ENCODE results near the gene PDE4D. TPM values are rescaled to one million over a fixed set of nuclear protein-coding genes. Genes with fewer than 3 reads are reported as not detected.
"Not testable (repeated sequence)": the region's sequence is repeated elsewhere in the genome, so short reads cannot be mapped to it uniquely, and the experiment has no call there.

Gene PDE4D
- total and polyA plus RNA-seq, 2 donors (not counting 3 experiments of a cell fraction or from before 2014, with no cell fraction given), result 34.5 to 51.2 TPM

GRCh38 chr5:59466271-59466670 lies 427.3 kb downstream of the PDE4D start:
- dilution Hi-C loops (cut with MboI; ENCODE audit: extremely low pct_ligation_motif_present, low sequenced_read_pairs) (no loop called here), intact Hi-C loops (cut with micrococcal nuclease) (no loop called here)
- Histone ChIP-seq H2AFZ (ENCODE audit: low read depth, low read length) (no peak overlapping the region), H3K36me3 (ENCODE audit: control insufficient read depth in 2 of 2, extremely low read depth in 1 of 2, insufficient read depth in 2 of 2, low read length in 2 of 2) (no peaks in the 10 kb centered on the region), H3K27ac (ENCODE audit: insufficient read depth, low read depth, low read length) (no peak overlapping the region), H3K79me2 (ENCODE audit: control insufficient read depth, insufficient read depth, low read length) (no peaks in the 10 kb centered on the region), H4K20me1 (replicated peaks; ENCODE audit: control insufficient read depth, extremely low read depth, insufficient read depth, low read length) (no peaks in the 10 kb centered on the region), H3K9ac (replicated peaks; ENCODE audit: extremely low read depth, insufficient read depth, low read length) (no peak overlapping the region), H3K4me2 (ENCODE audit: insufficient read depth, low read length) (no peak overlapping the region), H3K4me3 (replicated peaks in 1 of 3; ENCODE audit: insufficient read depth in 1 of 3, low read depth in 1 of 3, low read length in 3 of 3) (no peak overlapping the region), H3K4me1 (ENCODE audit: control insufficient read depth, extremely low read depth, insufficient read depth, low read length) (peaks cover under 1% of the 10 kb centered on the region), H3K9me3 (replicated peaks; ENCODE audit: control insufficient read depth, insufficient read depth, low read length) (no peaks in the 10 kb centered on the region), H3K9me1 (replicated peaks; ENCODE audit: control insufficient read depth, extremely low read depth, insufficient read depth, low read length) (no peaks in the 10 kb centered on the region), H3K27me3 (ENCODE audit: control insufficient read depth in 2 of 2, insufficient read depth in 2 of 2, low read length in 2 of 2) (no peaks in the 10 kb centered on the region)
- no TSS peak for BruUV-seq (replicated peaks)
- TF ChIP-seq MYC (IDR thresholded peaks at IDR 0.05; ENCODE audit: low read depth, low read length) (no peak), EZH2 (IDR thresholded peaks at IDR 0.05; ENCODE audit: borderline replicate concordance, low read depth, low read length, severe bottlenecking) (no peak), GATA2 (IDR thresholded peaks at IDR 0.05; ENCODE audit: insufficient read depth, insufficient read length, low read depth, low read length) (no peak)
- ChIA-PET POLR2A (no interaction called here), CTCF (interaction anchor here (1.1 kb wide), 1 partner anchor 11 kb away, joined by 4 read pairs; no protein-coding TSS in a partner anchor)
- DNase-seq (ENCODE audit: low read depth, low spot score), result no peak
- FAIRE-seq, result no peak

GRCh38 chr5:59464969-59465368 lies 428.6 kb downstream of the PDE4D start:
- Histone ChIP-seq H2AFZ (ENCODE audit: low read depth, low read length) (no peak overlapping the region), H3K27ac (ENCODE audit: insufficient read depth, low read depth, low read length) (no peak overlapping the region), H4K20me1 (replicated peaks; ENCODE audit: control insufficient read depth, extremely low read depth, insufficient read depth, low read length) (no peaks in the 10 kb centered on the region), H3K79me2 (ENCODE audit: control insufficient read depth, insufficient read depth, low read length) (no peaks in the 10 kb centered on the region), H3K4me2 (ENCODE audit: insufficient read depth, low read length) (no peak overlapping the region), H3K9me3 (replicated peaks; ENCODE audit: control insufficient read depth, insufficient read depth, low read length) (no peaks in the 10 kb centered on the region), H3K27me3 (ENCODE audit: control insufficient read depth in 2 of 2, insufficient read depth in 2 of 2, low read length in 2 of 2) (no peaks in the 10 kb centered on the region), H3K4me3 (replicated peaks in 1 of 3; ENCODE audit: insufficient read depth in 1 of 3, low read depth in 1 of 3, low read length in 3 of 3) (no peak overlapping the region), H3K4me1 (ENCODE audit: control insufficient read depth, extremely low read depth, insufficient read depth, low read length) (no peaks in the 10 kb centered on the region), H3K36me3 (ENCODE audit: control insufficient read depth in 2 of 2, extremely low read depth in 1 of 2, insufficient read depth in 2 of 2, low read length in 2 of 2) (no peaks in the 10 kb centered on the region), H3K9ac (replicated peaks; ENCODE audit: extremely low read depth, insufficient read depth, low read length) (no peak overlapping the region), H3K9me1 (replicated peaks; ENCODE audit: control insufficient read depth, extremely low read depth, insufficient read depth, low read length) (no peaks in the 10 kb centered on the region)
- BruUV-seq (replicated peaks), result no TSS peak
- dilution Hi-C loops (cut with MboI; ENCODE audit: extremely low pct_ligation_motif_present, low sequenced_read_pairs), result no loop called here
- ChIA-PET POLR2A (no interaction called here), CTCF (no interaction called here)
- intact Hi-C loops (cut with micrococcal nuclease), result no loop called here
- no peak for FAIRE-seq
- DNase-seq (ENCODE audit: low read depth, low spot score), result no peak
- no peak for TF ChIP-seq MYC (IDR thresholded peaks at IDR 0.05; ENCODE audit: low read depth, low read length)
- no peak for TF ChIP-seq JUN (IDR thresholded peaks at IDR 0.05; ENCODE audit: borderline replicate concordance, insufficient read depth, insufficient read length, low read depth)
- no peak for TF ChIP-seq MAX (IDR thresholded peaks at IDR 0.05; ENCODE audit: insufficient read depth, insufficient read length)
- TF ChIP-seq POLR2A (IDR thresholded peaks at IDR 0.05; ENCODE audit: low read depth, low read length), result no peak
- no peak for TF ChIP-seq EZH2 (IDR thresholded peaks at IDR 0.05; ENCODE audit: borderline replicate concordance, low read depth, low read length, severe bottlenecking)
- no peak for TF ChIP-seq FOS (IDR thresholded peaks at IDR 0.05; ENCODE audit: borderline replicate concordance, insufficient read depth, low read length)

GRCh38 chr5:59463618-59464166 lies 429.8 kb downstream of the PDE4D start:
- POLR2A ChIA-PET; H3K4me2 ChIP-seq (ENCODE audit: insufficient read depth, low read length); H3K9me1 ChIP-seq (replicated peaks; ENCODE audit: control insufficient read depth, extremely low read depth, insufficient read depth, low read length); dilution Hi-C loops (cut with MboI; ENCODE audit: extremely low pct_ligation_motif_present, low sequenced_read_pairs); H2AFZ ChIP-seq (ENCODE audit: low read depth, low read length); intact Hi-C loops (cut with micrococcal nuclease); H3K27ac ChIP-seq (ENCODE audit: insufficient read depth, low read depth, low read length); H4K20me1 ChIP-seq (replicated peaks; ENCODE audit: control insufficient read depth, extremely low read depth, insufficient read depth, low read length); H3K9me3 ChIP-seq (replicated peaks; ENCODE audit: control insufficient read depth, insufficient read depth, low read length); BruUV-seq (replicated peaks); CTCF ChIA-PET; H3K4me3 ChIP-seq (replicated peaks in 1 of 3; ENCODE audit: insufficient read depth in 1 of 3, low read depth in 1 of 3, low read length in 3 of 3); FAIRE-seq; H3K4me1 ChIP-seq (ENCODE audit: control insufficient read depth, extremely low read depth, insufficient read depth, low read length); H3K27me3 ChIP-seq (ENCODE audit: control insufficient read depth in 2 of 2, insufficient read depth in 2 of 2, low read length in 2 of 2); DNase-seq (ENCODE audit: low read depth, low spot score); H3K79me2 ChIP-seq (ENCODE audit: control insufficient read depth, insufficient read depth, low read length); H3K36me3 ChIP-seq (ENCODE audit: control insufficient read depth in 2 of 2, extremely low read depth in 1 of 2, insufficient read depth in 2 of 2, low read length in 2 of 2); H3K9ac ChIP-seq (replicated peaks; ENCODE audit: extremely low read depth, insufficient read depth, low read length): not testable (repeated sequence)

All from endothelial cell of umbilical vein (primary cell).